Hepatocyte (in vitro differentiated cells): Measurements from ENCODE around the gene DSN1. TPM values are rescaled to one million over a fixed set of nuclear protein-coding genes. Genes with fewer than 3 reads are reported as not detected.

Experiments used
- DNase-seq: peaks from one replicate; pipeline ENCODE4 v3.0.0-alpha.2; 2016; ENCODE audit warnings: low spot score
- H2AFZ ChIP-seq: fragments of 200-600 bp; sonication (generic); 2 replicates; pipeline ENCODE4 v1.6.0; 2016; ENCODE audit warnings: antibody characterized with exemption, mild to moderate bottlenecking
- H3K27ac ChIP-seq: fragments of 200-600 bp; sonication (generic); 2 replicates; pipeline ENCODE4 v1.5.1; 2016; ENCODE audit warnings: mild to moderate bottlenecking
- H3K27me3 ChIP-seq: fragments of 200-600 bp; sonication (generic); 2 replicates; pipeline ENCODE4 v1.6.1; 2016
- H3K36me3 ChIP-seq: fragments of 200-600 bp; sonication (generic); replicated peaks from 2 replicates; pipeline ENCODE4 v1.5.1; 2016; ENCODE audit warnings: low read depth; ENCODE audit not compliant: insufficient read depth
- H3K4me1 ChIP-seq: fragments of 200-600 bp; sonication (generic); 2 replicates; pipeline ENCODE4 v1.5.1; 2016; ENCODE audit warnings: mild to moderate bottlenecking, moderate library complexity; ENCODE audit not compliant: insufficient read depth
- H3K4me2 ChIP-seq: fragments of 200-600 bp; sonication (generic); 2 replicates; pipeline ENCODE4 v1.6.0; 2016
- H3K4me3 ChIP-seq: fragments of 200-600 bp; sonication (generic); 2 replicates; pipeline ENCODE4 v1.5.1; 2016; ENCODE audit warnings: mild to moderate bottlenecking
- H3K79me2 ChIP-seq: fragments of 200-600 bp; sonication (generic); 2 replicates; pipeline ENCODE4 v1.6.0; 2017; ENCODE audit warnings: mild to moderate bottlenecking
- H3K9me2 ChIP-seq: fragments of 200-600 bp; sonication (generic); replicated peaks from 2 replicates; pipeline ENCODE4 v1.6.0; 2017; ENCODE audit warnings: mild to moderate bottlenecking; ENCODE audit not compliant: insufficient read depth
- H3K9me3 ChIP-seq: fragments of 200-600 bp; sonication (generic); 2 replicates; pipeline ENCODE4 v1.5.1; 2016; ENCODE audit warnings: low read depth, mild to moderate bottlenecking
- H4K20me1 ChIP-seq: fragments of 200-600 bp; sonication (generic); 2 replicates; pipeline ENCODE4 v1.6.0; 2016; ENCODE audit warnings: mild to moderate bottlenecking; ENCODE audit not compliant: insufficient read depth, poor library complexity, severe bottlenecking
- EZH2 ChIP-seq: fragments of 200-600 bp; sonication (generic); IDR thresholded peaks from 2 replicates; pipeline ENCODE4 v1.6.1; 2016; ENCODE audit warnings: antibody characterized with exemption, mild to moderate bottlenecking, borderline replicate concordance
- EZH2phosphoT487 ChIP-seq: fragments of 200-600 bp; sonication (generic); IDR thresholded peaks from one replicate; pipeline ENCODE4 v1.6.1; 2018; ENCODE audit warnings: antibody characterized with exemption, mild to moderate bottlenecking, low read depth, moderate library complexity; ENCODE audit not compliant: unreplicated experiment, severe bottlenecking
- WGBS: methylation state at CpG from one replicate; pipeline ENCODE4 v1.1.6; 2016; ENCODE audit warnings: low lambda C conversion rate; ENCODE audit errors: missing lambda C conversion rate; 5-methylcytosine and 5-hydroxymethylcytosine counted together
- polyA plus RNA-seq: library from polyadenylated mRNA; unstranded; fragments of >200 nt; fragmentation: Nextera tagmentation; extraction: Ambion mirVana; gene quantifications from 2 replicates; pipeline ENCODE4 v1.2.1, GENCODE V29; 2016
- total RNA-seq: library from RNA; depleted of rRNA; stranded (reverse); fragments of >200 nt; gene quantifications from 2 replicates; pipeline ENCODE4 v1.2.3, GENCODE V29; 2014
- TF ChIP-seq, protein P1 (sequence below): fragments of 200-600 bp; sonication (generic); IDR thresholded peaks from 2 replicates; pipeline ENCODE4 v1.5.1; 2016; ENCODE audit warnings: antibody characterized with exemption, mild to moderate bottlenecking; ENCODE audit not compliant: poor library complexity

Gene DSN1
- total and polyA plus RNA-seq, 2 experiments from 2014 or later, result 9.5 to 12.7 TPM

DNA sequence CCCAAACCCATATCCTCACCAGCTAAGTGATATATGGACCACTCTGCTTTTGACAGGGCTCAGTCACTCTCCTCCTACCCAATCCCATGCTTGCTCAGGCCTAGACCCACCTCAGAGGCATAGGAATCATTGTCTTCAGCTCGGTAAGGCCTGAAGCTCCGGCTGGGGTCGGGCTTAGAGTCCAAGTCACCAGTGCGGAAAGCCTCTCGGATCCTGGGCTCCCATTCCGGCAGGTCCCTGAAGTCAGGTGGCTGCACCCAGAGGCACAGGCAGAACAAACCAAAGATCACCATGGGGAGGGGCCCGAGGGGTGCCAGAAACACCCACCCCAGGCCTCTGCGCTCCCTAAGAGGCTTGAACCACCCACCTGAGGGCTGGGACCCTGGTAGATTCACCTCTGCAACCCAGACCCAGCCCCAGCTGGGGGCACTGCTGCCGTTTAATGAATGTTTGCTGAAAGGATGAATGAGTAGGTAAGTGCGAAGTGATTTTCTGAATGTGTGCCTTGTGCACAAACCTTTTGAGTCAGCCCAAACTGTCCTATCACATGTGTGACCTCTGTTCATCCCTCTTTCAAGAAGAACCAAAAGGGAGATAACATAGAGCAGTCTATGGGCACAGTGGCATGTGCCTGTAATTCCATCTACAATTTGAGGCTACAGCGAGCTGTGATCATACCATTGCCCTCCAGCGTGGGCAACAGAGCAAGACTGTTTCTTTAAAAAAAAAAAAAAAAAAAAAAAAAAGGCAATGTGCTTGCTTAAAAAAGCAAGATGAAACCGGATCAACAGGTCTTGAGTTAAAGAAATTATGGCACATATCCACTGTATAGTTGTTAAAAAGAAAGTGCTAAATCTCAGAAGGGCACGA lies 39.3 kb upstream of the DSN1 start:
- H3K4me1 ChIP-seq, result no peaks in the 10 kb centered on the region
- H4K20me1 ChIP-seq, result no peaks in the 10 kb centered on the region
- H3K4me2 ChIP-seq, result no peak overlapping the region
- H3K4me3 ChIP-seq, result no peak overlapping the region
- no peaks in the 10 kb centered on the region for H3K36me3 ChIP-seq
- H2AFZ ChIP-seq, result no peak overlapping the region
- 88% methylated on average over 14 of the region's 14 CpGs for WGBS
- no peaks in the 10 kb centered on the region for H3K79me2 ChIP-seq
- DNase-seq, result no peak
- no peaks in the 10 kb centered on the region for H3K9me3 ChIP-seq
- TF ChIP-seq, protein P1, sequence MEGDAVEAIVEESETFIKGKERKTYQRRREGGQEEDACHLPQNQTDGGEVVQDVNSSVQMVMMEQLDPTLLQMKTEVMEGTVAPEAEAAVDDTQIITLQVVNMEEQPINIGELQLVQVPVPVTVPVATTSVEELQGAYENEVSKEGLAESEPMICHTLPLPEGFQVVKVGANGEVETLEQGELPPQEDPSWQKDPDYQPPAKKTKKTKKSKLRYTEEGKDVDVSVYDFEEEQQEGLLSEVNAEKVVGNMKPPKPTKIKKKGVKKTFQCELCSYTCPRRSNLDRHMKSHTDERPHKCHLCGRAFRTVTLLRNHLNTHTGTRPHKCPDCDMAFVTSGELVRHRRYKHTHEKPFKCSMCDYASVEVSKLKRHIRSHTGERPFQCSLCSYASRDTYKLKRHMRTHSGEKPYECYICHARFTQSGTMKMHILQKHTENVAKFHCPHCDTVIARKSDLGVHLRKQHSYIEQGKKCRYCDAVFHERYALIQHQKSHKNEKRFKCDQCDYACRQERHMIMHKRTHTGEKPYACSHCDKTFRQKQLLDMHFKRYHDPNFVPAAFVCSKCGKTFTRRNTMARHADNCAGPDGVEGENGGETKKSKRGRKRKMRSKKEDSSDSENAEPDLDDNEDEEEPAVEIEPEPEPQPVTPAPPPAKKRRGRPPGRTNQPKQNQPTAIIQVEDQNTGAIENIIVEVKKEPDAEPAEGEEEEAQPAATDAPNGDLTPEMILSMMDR, result no peak
- no peak for TF ChIP-seq EZH2phosphoT487
- no peak for TF ChIP-seq EZH2
- no peaks in the 10 kb centered on the region for H3K27me3 ChIP-seq
- H3K9me2 ChIP-seq, result no peaks in the 10 kb centered on the region
- peak overlapping the region; percentile 43 for H3K27ac ChIP-seq

DNA sequence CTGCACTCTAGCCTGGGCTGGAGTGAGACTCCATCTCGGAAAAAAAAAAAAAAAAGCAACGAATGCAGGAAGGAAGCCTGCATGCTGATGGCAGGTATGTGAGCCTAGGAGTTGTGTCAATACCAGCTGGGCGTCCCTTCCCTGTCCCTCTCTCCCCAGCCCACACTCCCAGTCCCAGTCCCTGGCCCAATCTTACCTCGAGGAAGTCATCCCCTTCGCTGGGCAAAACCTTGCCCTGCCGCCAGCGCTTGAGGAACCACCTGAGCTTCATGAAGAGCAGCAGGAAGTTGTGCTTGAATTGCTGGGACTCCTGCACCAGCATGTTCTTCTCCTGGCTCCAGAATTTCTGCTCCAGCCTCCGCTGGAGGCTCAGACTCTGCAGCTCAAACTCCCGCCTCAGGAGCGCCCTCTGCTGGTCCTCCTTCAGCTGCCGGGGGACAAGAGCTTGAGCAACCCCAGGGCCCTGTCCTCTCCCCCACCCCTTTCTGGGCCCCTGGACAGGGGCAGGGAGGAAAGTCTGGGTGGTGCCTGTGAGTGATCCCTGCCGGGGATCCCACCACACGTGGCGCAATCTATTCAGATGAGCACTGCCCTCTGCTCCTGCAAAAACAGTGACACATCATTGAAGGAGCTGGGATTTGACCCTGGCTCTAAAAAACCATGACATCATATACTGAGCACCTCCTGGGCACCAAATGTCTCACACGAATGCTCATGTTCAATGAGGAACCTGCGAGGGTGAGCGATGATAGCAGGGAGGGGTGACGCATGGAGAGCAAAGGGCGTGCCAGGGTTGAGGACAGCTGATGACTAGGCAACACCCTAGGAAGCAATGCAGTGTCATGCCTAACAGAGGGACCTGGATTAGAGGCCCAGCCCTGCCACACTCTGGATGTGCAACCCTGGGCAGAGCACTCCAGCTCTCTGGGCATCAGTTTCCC lies 35.0 kb upstream of the DSN1 start:
- H3K9me2 ChIP-seq, result no peaks in the 10 kb centered on the region
- H3K4me1 ChIP-seq, result no peaks in the 10 kb centered on the region
- no peak overlapping the region for H3K4me3 ChIP-seq
- TF ChIP-seq, protein P1, result peak; percentile 65
- TF ChIP-seq EZH2, result no peak
- peak; percentile 72 for DNase-seq
- 79% methylated on average over 19 of the region's 19 CpGs for WGBS
- no peaks in the 10 kb centered on the region for H3K79me2 ChIP-seq
- no peaks in the 10 kb centered on the region for H3K9me3 ChIP-seq
- no peaks in the 10 kb centered on the region for H3K27me3 ChIP-seq
- no peak overlapping the region for H3K4me2 ChIP-seq
- no peaks in the 10 kb centered on the region for H4K20me1 ChIP-seq
- H3K27ac ChIP-seq, result no peak overlapping the region
- no peak overlapping the region for H2AFZ ChIP-seq
- H3K36me3 ChIP-seq, result no peaks in the 10 kb centered on the region

DNA sequence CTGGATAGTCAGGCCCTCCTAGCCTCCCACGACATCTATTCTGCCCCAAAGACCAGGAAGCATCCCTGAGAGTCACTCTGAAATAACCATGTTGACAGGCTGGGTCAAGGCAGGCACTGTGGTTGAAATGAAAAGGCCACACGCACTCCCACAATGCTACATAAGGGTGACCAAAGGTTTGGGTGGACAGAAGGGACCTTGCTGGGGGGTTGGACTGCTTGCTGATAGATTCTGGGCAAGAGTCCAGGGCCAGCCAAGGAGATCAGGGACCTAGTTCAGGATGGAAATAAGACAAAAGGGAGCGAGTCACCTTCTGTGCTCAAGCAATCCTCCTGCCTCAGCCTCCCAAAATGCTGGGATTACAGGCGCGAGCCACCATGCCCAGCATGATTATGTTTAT lies 32.5 kb upstream of the DSN1 start:
- no peaks in the 10 kb centered on the region for H3K36me3 ChIP-seq
- 98% methylated on average over 5 of the region's 5 CpGs for WGBS

More for the DNA sequence above, 32.5 kb upstream of the DSN1 start:
- Histone ChIP-seq H3K27me3 (no peaks in the 10 kb centered on the region), H3K4me2 (no peak overlapping the region), H3K9me3 (no peaks in the 10 kb centered on the region), H2AFZ (no peak overlapping the region), H3K79me2 (no peaks in the 10 kb centered on the region), H4K20me1 (no peaks in the 10 kb centered on the region), H3K4me3 (no peak overlapping the region), H3K27ac (no peak overlapping the region), H3K9me2 (no peaks in the 10 kb centered on the region), H3K4me1 (no peaks in the 10 kb centered on the region)
- DNase-seq, result no peak
- TF ChIP-seq, protein P1, result no peak
- TF ChIP-seq EZH2 (no peak), EZH2phosphoT487 (no peak)
